ENCODE data around the gene PCDHGA1.

Gene PCDHGA1

DNA sequence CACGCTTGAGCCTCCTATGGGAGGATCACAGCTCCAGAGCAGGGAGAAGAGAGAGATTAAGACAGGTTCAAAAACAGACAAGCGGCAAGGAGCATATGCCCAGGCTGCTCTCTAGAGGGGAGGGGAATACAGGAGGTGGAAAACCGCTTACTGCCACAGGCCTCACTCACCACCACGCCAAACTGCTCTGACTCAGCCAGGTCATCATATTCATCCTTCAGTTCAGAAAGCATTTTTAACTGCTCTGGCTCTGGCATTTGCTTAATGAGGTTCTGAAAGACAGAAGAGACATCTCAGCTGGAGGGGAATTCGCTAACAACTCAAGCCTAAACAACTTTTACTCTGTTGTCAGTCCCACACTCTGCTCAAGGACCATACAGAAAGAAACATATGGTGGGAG is 198.7 kb downstream of the PCDHGA1 start:
- H3K4me3 ChIP-seq (ENCODE audit: low read depth, low read length), result no peak overlapping the region
- TF ChIP-seq, protein P1, sequence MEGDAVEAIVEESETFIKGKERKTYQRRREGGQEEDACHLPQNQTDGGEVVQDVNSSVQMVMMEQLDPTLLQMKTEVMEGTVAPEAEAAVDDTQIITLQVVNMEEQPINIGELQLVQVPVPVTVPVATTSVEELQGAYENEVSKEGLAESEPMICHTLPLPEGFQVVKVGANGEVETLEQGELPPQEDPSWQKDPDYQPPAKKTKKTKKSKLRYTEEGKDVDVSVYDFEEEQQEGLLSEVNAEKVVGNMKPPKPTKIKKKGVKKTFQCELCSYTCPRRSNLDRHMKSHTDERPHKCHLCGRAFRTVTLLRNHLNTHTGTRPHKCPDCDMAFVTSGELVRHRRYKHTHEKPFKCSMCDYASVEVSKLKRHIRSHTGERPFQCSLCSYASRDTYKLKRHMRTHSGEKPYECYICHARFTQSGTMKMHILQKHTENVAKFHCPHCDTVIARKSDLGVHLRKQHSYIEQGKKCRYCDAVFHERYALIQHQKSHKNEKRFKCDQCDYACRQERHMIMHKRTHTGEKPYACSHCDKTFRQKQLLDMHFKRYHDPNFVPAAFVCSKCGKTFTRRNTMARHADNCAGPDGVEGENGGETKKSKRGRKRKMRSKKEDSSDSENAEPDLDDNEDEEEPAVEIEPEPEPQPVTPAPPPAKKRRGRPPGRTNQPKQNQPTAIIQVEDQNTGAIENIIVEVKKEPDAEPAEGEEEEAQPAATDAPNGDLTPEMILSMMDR (IDR thresholded peaks at IDR 0.05; ENCODE audit: borderline replicate concordance, insufficient read depth, low read depth, low read length), result no peak

DNA sequence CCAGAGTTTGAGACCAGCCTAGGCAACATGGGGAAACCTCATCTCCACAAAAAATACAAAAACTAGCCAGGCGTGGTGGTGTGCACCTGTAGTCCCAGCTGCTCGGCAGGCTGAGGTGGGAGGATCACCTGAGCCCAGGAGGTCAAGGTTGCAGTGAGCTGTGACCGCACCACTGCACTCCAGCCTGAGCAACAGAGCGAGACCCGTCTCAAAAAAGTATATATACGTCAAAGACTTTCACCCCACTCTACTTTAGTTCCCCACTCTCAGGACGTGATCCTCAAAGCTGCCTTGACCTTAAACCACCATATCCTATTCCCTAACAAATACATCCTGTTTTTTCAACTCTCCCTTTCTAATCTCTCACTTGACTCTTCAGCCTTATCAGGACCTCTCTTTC is 199.6 kb downstream of the PCDHGA1 start:
- TF ChIP-seq, protein P1 (IDR thresholded peaks at IDR 0.05; ENCODE audit: borderline replicate concordance, insufficient read depth, low read depth, low read length), result no peak
- H3K4me3 ChIP-seq (ENCODE audit: low read depth, low read length), result no peak overlapping the region

DNA sequence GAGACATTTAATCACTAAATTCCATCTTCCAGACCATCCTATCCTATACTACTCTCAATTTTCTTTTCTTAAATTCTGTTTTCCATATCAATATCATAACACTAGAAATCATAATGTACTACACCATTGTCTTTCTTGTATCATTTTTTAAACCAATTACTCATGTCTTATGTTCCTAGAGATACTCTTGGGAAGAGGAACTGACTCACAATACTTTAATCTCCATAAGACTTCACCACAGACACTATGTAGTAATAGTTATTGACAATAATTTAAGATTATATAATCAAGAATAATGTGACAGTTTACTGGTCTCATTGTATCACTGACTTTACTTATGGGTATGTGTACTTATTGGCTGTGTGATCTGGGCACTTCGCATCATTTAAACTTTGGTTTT is 202.4 kb downstream of the PCDHGA1 start:
- TF ChIP-seq, protein P1 (IDR thresholded peaks at IDR 0.05; ENCODE audit: borderline replicate concordance, insufficient read depth, low read depth, low read length), result no peak
- no peak overlapping the region for H3K4me3 ChIP-seq (ENCODE audit: low read depth, low read length)

DNA sequence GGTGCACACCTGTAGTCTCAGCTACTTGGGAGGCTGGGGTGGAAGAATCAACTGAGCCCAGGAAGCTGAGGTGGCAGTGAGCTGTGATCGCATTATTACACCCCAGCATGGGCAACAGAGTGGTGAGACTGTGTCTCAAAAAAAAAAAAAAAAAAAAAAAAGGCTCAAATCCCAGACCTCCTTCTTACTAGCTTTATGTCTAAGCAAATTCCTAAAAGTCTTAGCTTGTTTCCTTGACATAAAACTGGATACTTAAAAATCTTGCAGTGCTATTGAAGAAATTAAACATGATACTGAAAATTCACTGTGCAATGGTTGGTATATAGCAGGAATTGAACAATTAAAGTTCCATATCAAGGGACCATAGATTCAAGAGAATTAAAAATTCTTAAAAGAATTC is 203.6 kb downstream of the PCDHGA1 start:
- H3K4me3 ChIP-seq (ENCODE audit: low read depth, low read length), result no peak overlapping the region
- TF ChIP-seq, protein P1 (IDR thresholded peaks at IDR 0.05; ENCODE audit: borderline replicate concordance, insufficient read depth, low read depth, low read length), result no peak

DNA sequence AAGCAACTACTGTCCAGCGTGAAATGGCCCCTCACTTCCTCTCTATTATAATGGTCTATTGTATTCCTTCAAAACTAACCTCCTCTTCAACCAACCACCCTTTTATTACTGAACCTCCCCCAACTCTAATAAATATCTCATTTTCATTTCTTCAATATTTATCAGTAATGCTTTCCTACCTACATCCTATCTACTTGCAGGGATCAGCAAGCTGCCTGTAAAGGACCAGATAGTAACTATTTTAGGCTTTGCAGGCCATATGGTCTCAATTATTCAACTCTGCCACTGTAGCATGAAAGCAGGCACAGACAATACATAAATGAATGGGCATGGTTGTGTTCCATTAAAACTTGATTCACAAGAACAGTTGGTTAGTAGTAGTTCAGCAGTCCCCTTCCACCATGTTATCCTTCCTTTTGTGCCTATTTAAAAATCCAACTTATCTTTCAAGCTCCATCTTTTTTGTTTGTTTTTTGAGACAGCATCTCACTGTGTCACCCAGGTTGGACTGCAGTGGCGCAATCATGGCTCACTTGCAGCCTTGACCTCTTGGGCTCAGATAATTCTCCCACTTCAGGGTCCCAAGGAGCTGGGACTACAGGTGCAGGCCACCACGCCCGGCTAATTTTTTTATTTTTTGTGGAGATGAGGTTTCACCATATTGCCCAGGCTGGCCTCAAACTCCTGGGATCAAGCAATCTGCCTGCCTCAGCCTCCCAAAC is 204.3 kb downstream of the PCDHGA1 start:
- H3K4me3 ChIP-seq (ENCODE audit: low read depth, low read length), result no peak overlapping the region
- TF ChIP-seq, protein P1 (IDR thresholded peaks at IDR 0.05; ENCODE audit: borderline replicate concordance, insufficient read depth, low read depth, low read length), result no peak

DNA sequence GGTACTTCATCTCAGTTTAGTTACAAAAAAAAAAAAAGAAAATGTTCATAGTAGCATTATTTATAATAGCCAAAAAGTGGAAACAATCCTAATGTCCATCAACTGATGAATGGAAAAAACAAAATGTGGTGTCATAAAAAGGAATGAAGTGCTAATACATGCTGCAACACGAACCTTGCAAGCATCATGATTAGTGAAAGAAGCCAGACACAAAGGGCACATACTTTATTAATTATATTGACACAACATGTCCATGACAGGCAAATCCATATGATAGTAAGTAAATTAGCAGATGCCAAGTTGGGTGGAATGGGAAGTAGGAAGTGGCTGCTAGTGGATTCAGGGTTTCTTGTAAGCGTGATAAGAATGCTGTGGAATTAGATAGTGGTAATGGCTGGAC is 212.7 kb downstream of the PCDHGA1 start:
- TF ChIP-seq, protein P1 (IDR thresholded peaks at IDR 0.05; ENCODE audit: borderline replicate concordance, insufficient read depth, low read depth, low read length), result no peak
- H3K4me3 ChIP-seq (ENCODE audit: low read depth, low read length), result no peak overlapping the region

DNA sequence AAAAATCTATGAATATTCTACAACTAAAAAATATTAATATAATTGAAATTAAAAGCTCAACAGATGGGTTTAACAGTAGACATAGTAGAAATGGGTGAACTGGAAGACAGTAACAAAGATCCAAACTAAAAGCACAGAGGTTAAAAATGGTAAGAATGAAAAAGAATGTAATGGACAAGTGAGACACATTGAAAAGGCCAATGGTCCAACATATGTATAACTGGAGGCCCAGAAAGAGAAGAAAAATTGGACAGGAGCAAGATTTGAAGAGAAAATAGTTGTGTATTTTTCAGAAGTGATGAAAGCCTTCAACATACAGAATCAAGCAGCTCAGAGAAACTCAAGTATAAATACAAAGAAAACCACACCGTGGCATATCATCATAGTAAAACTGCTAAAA is 217.2 kb downstream of the PCDHGA1 start:
- H3K4me3 ChIP-seq (ENCODE audit: low read depth, low read length), result no peak overlapping the region
- TF ChIP-seq, protein P1 (IDR thresholded peaks at IDR 0.05; ENCODE audit: borderline replicate concordance, insufficient read depth, low read depth, low read length), result no peak

Measured in GM12875 (cell line).